ENCODE measurements around the gene SPRY4. TPM values are rescaled to one million over a fixed set of nuclear protein-coding genes. Genes with fewer than 3 reads are reported as not detected.
"Not testable (repeated sequence)": the region's sequence is repeated elsewhere in the genome, so short reads cannot be mapped to it uniquely, and the experiment has no call there.

Gene SPRY4
- total RNA-seq: under 1 TPM; 0.09 to 0.14 TPM

DNA sequence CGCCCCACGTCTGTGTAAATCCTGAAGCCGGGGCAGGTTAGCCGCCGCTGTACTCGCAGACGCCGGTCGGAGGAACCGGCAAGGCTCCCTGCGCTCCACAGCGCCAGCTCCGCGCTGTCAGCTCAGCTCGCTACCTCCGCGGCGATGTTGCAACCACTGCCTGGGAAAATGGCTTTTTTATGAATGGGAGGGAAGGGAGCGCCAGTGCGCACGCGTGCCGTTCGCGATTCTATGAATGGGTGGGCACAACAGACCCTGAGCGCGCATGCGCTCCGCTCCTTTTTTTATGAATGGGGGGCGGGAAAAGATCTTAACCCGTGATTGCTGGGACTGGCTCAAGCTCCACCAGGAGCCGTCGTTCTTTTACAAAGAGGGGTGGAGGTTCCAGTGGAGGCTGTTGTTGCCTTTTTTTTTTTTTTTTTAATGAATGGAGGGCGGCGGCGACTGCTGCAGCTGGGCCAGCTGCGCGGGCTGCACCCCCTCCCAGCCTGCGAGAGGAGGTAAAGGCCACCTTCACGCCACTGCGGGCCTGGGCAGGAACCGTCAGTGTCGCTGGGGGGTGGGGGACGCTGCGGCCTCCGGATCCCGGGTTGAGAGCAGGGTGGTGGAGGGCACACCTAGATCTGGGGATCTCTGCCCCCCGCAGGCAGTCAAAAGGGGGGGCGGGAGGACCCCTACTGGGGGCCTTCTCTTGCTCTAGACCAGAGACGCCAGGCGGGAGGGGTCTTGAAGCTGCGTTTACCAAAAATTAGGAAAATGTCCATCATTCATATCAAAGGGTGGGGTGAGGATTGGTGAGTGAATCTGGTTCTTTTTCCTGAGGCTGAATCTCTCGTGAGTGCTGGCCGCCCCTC, at the start of gene SPRY4:
TSS of gene SPRY4 (minus strand) at position 151 of the 854 bp plus-strand sequence. CDS start 9,913 bp downstream, outside the sequence.
- H3K9me3 Mint-ChIP-seq (ENCODE audit: low read depth): no peaks in the 10 kb centered on the region
- H3K27me3 Mint-ChIP-seq: peaks cover 73% of the 10 kb centered on the region
- CTCF ChIA-PET: interaction anchor here (0.9 to 1.2 kb wide), 3 partner anchors 9 to 108 kb away, joined by 3 to 4 read pairs (median 4); no protein-coding TSS in a partner anchor
- ATAC-seq (peak; percentile 87), DNase-seq (peak; percentile 91)
- no peaks in the 10 kb centered on the region for H3K36me3 Mint-ChIP-seq
- H3K27ac Mint-ChIP-seq: peak within 1 kb of the TSS; percentile 40
- peak within 1 kb of the TSS; percentile 70 for H3K4me3 Mint-ChIP-seq
- peaks cover 10% of the 10 kb centered on the region for H3K4me1 Mint-ChIP-seq

GRCh38 chr5:142368529-142368928, 43.7 kb upstream of the SPRY4 start:
- no peak for DNase-seq
- Mint-ChIP-seq H3K9me3 (ENCODE audit: low read depth) (no peaks in the 10 kb centered on the region), H3K27me3 (peaks cover 3% of the 10 kb centered on the region), H3K4me3 (no peak overlapping the region), H3K36me3 (no peaks in the 10 kb centered on the region), H3K4me1 (peaks cover 6% of the 10 kb centered on the region), H3K27ac (no peak overlapping the region)
- ATAC-seq: no peak
- CTCF ChIA-PET: no interaction called here

DNA sequence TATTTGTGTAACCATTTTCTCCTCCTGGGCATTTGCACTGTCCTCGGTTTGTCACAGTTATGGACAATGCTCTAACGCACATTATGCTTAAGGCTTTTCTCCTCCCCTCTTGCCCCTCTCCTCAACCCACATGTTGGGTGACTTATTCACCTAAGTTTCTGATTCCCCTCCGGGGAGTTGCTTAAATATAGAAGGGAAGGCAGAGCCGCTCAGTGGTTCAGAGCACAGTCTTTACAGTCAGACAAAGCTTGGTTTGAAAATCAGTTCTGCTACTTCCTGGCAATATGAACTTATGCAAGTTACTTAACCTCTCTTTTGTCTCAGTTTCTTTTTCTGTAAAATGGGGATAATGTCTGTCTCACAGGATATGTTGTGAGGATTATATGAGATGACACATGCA, 41.2 kb upstream of the SPRY4 start:
- Mint-ChIP-seq H3K4me1 (peaks cover 6% of the 10 kb centered on the region), H3K4me3 (no peak overlapping the region), H3K36me3 (no peaks in the 10 kb centered on the region), H3K27me3 (peaks cover 3% of the 10 kb centered on the region), H3K9me3 (ENCODE audit: low read depth) (no peaks in the 10 kb centered on the region), H3K27ac (no peak overlapping the region)
- ATAC-seq (no peak), DNase-seq (no peak)
- CTCF ChIA-PET: no interaction called here

DNA sequence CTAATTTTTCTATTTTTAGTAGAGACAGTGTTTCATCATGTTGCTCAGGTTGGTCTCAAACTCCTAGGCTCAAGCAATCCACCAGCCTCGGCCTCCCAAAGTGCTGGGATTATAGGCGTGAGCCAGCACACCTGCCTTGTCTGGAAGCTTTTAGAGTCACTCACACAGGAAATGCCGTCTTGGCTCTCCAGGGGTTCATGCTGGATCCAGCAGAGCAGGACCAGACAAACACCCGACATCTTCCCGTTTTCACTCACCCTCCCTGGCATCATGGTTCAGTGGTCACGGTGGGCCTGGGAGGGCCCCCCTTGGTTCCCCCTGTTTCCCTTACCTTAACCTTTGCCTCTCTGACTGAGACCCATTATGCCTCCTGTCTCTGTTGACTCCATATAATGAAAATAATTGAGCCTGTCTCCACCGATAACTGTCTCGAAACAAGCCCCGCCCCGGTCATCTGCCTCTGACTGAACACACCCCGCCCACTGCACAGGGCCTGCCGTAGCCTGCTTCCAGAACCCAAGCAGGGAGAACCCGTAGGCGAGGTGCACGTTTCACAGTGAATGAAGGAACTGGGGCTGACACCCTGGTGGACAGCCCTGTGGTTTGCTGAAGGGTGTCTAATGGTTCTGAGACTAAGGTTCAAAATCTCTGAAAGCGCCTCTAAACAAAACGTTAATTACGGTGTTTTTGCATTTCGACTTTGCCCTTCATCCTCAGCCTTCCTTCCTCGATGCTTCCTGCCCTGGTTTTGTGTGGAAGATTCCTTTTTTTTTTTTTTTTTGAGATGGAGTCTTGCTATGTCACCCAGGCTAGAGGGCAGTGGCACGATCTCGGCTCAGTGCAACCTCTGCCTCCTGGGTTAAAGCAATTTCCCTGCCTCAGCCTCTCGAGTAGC, 39.7 kb upstream of the SPRY4 start:
- DNase-seq (no peak), ATAC-seq (no peak)
- Mint-ChIP-seq H3K4me1 (peaks cover 8% of the 10 kb centered on the region), H3K27ac (no peak overlapping the region), H3K4me3 (no peak overlapping the region), H3K9me3 (ENCODE audit: low read depth) (no peaks in the 10 kb centered on the region), H3K36me3 (no peaks in the 10 kb centered on the region), H3K27me3 (peaks cover 12% of the 10 kb centered on the region)
- CTCF ChIA-PET: no interaction called here

DNA sequence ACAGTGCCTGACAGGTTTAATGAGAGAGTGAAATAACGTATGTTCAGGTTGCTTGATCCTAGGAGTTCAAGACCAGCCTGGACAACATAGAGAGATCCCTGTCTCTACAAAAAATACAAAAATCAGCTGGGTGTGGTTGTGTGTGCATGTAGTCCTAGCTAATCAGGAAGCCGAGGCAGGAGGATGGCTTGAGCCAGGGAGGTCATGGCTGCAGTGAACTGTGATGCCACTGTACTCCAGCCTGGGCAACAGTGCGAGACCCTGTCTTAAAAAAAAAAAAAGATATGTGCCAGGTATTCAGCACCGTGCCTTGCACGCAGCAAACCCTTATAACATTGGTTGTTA, 38.8 kb upstream of the SPRY4 start:
- Mint-ChIP-seq H3K9me3 (ENCODE audit: low read depth) (no peaks in the 10 kb centered on the region), H3K4me1 (peaks cover 8% of the 10 kb centered on the region), H3K27me3 (peaks cover 13% of the 10 kb centered on the region), H3K27ac (peak overlapping the region; percentile 15), H3K4me3 (no peak overlapping the region), H3K36me3 (no peaks in the 10 kb centered on the region)
- CTCF ChIA-PET: no interaction called here
- DNase-seq (no peak), ATAC-seq (no peak)

DNA sequence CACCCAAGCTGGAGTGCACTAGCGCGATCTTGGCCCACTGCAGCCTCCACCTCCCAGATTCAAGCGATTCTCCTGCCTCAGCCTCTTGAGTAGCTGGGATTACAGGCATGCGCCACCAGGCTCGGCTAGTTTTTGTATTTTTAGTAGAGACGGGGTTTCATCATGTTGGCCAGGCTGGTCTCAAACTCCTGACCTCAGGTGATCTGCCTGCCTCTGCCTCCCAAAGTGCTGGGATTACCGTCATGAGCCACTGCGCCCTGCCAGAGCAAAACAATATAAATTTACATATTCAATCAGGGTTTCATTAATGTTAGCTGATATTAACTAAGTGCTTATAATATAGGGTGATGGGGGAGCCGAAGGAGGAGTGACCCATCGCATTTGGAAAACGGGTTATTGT, 37.4 kb upstream of the SPRY4 start:
- CTCF ChIA-PET: interaction anchor here (1.6 kb wide), 1 partner anchor 9 kb away, joined by 3 read pairs; no protein-coding TSS in a partner anchor

DNA sequence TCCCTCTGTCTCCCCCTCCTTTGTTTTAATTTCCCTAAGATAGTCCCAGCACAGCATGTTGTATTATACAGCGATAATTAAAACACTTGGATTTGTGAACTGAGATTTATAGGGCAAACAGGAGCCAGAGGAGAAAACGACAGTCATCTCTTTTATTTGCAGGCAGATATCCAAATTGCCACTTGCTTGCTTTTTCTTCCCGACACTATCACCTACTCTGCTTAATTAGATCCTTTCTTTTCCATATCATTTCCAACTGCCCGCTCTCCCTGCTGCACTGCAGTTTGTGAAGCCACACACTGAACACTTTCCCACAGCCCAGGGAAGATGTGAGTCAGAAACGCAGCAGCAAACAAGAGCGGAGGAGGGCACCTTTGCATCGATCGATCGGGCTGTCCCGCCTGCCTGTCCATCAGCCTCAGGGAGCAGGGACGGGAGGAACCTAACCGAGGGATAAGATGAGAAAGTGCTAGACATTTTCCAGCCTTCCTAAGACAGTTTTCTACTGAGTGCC, 35.8 kb upstream of the SPRY4 start:
- Mint-ChIP-seq H3K36me3 (no peaks in the 10 kb centered on the region), H3K4me1 (peaks cover 22% of the 10 kb centered on the region), H3K27me3 (peaks cover 25% of the 10 kb centered on the region), H3K9me3 (ENCODE audit: low read depth) (no peaks in the 10 kb centered on the region), H3K4me3 (no peak overlapping the region), H3K27ac (no peak overlapping the region)
- ATAC-seq (no peak), DNase-seq (no peak)
- CTCF ChIA-PET: no interaction called here

More for the DNA sequence above, 37.4 kb upstream of the SPRY4 start:
- ATAC-seq; H3K27ac Mint-ChIP-seq; H3K9me3 Mint-ChIP-seq (ENCODE audit: low read depth); H3K4me3 Mint-ChIP-seq; DNase-seq; H3K36me3 Mint-ChIP-seq: not testable (repeated sequence)
- peaks cover 22% of the 10 kb centered on the region for H3K27me3 Mint-ChIP-seq
- H3K4me1 Mint-ChIP-seq: peaks cover 19% of the 10 kb centered on the region

GRCh38 chr5:142360051-142360498, 35.3 kb upstream of the SPRY4 start:
- no peak overlapping the region for H3K4me3 Mint-ChIP-seq
- H3K36me3 Mint-ChIP-seq: no peaks in the 10 kb centered on the region
- H3K27ac Mint-ChIP-seq: no peak overlapping the region
- ATAC-seq (no peak), DNase-seq (no peak)
- H3K27me3 Mint-ChIP-seq: peaks cover 26% of the 10 kb centered on the region
- H3K9me3 Mint-ChIP-seq (ENCODE audit: low read depth): no peaks in the 10 kb centered on the region
- CTCF ChIA-PET: no interaction called here
- peaks cover 20% of the 10 kb centered on the region for H3K4me1 Mint-ChIP-seq

DNA sequence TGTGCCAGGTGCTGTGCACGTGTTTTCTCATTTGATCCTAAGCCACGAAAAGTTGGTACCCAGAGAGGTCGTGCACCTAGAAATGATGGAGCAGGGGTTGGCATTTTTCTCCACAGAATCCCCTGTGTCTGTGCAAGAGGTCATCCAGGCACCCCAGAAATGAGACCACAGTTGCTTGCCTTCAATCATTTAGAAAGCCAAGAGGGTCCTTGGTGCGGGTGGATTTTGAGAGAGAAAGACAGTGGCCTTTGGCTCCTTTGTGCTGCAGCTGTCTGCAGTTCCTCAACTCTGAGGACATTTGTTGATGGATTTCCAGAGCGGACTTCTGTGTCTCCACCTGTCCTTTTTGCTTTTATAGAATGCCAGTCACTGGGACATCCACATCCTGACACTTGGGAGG, 33.8 kb upstream of the SPRY4 start:
- H3K27me3 Mint-ChIP-seq: peaks cover 26% of the 10 kb centered on the region
- CTCF ChIA-PET: no interaction called here
- H3K9me3 Mint-ChIP-seq (ENCODE audit: low read depth): no peaks in the 10 kb centered on the region
- H3K27ac Mint-ChIP-seq: no peak overlapping the region
- ATAC-seq (no peak), DNase-seq (no peak)
- H3K36me3 Mint-ChIP-seq: no peaks in the 10 kb centered on the region
- no peak overlapping the region for H3K4me3 Mint-ChIP-seq
- peaks cover 20% of the 10 kb centered on the region for H3K4me1 Mint-ChIP-seq

GRCh38 chr5:142358121-142358520, 33.3 kb upstream of the SPRY4 start:
- Mint-ChIP-seq H3K27me3 (peaks cover 26% of the 10 kb centered on the region), H3K4me1 (peaks cover 20% of the 10 kb centered on the region), H3K4me3 (no peak overlapping the region), H3K27ac (peak overlapping the region; percentile 70), H3K9me3 (ENCODE audit: low read depth) (no peaks in the 10 kb centered on the region), H3K36me3 (no peaks in the 10 kb centered on the region)
- DNase-seq (no peak), ATAC-seq (no peak)
- CTCF ChIA-PET: no interaction called here

GRCh38 chr5:142357469-142358090, 32.8 kb upstream of the SPRY4 start:
- DNase-seq (no peak), ATAC-seq (no peak)
- CTCF ChIA-PET: interaction anchor here (1.4 to 1.7 kb wide), 3 partner anchors 33 to 79 kb away, joined by 3 to 4 read pairs (median 4); partner anchors contain the start of gene SPRY4
- Mint-ChIP-seq H3K27ac (peak overlapping the region; percentile 70), H3K36me3 (no peaks in the 10 kb centered on the region), H3K4me1 (peaks cover 20% of the 10 kb centered on the region), H3K9me3 (ENCODE audit: low read depth) (no peaks in the 10 kb centered on the region), H3K4me3 (peak overlapping the region; percentile 62), H3K27me3 (peaks cover 26% of the 10 kb centered on the region)

- Mint-ChIP-seq H3K4me1 (peaks cover 20% of the 10 kb centered on the region), H3K27me3 (peaks cover 26% of the 10 kb centered on the region), H3K9me3 (ENCODE audit: low read depth) (no peaks in the 10 kb centered on the region), H3K36me3 (no peaks in the 10 kb centered on the region), H3K27ac (peak overlapping the region; percentile 89), H3K4me3 (peak overlapping the region; percentile 70)
- CTCF ChIA-PET: interaction anchor here (0.7 to 1.7 kb wide), 4 partner anchors 32 to 434 kb away, joined by 3 to 4 read pairs (median 4); partner anchors contain the start of gene SPRY4
- DNase-seq (peak; percentile 94), ATAC-seq (peak; percentile 90)
Measured at GRCh38 chr5:142356716-142357468, 32.1 kb upstream of the SPRY4 start.
